ENCODE data around the gene HJURP.
"Not testable (repeated sequence)": the region's sequence is repeated elsewhere in the genome, so short reads cannot be mapped to it uniquely, and the experiment has no call there.

HJURP gene

DNA sequence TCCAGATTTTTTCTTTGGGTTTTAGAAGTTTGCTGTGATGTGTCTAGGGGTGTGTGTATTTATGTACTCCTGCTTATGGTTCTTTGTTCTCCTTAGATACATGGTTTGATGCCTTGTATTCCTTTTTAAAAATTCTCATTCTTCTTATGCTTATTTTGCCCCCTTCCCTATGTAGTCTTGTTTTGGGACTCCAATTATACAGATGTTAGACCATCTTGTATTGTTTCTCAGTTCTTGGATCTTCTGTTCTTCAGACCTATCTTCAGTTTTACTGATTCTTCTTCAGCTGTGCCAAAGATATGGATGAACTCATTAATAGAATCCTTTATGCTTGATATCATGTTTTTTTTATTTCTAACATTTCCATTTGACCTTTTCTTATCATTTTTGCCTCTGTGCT, 28.0 kb upstream of the HJURP start:
- Histone ChIP-seq H3K4me3 (IDR thresholded peaks at IDR 0.05; ENCODE audit: insufficient read depth, low read depth, low read length) (no peak overlapping the region), H3K4me1 (ENCODE audit: low read depth, poor library complexity, severe bottlenecking) (no peaks in the 10 kb centered on the region), H3K36me3 (ENCODE audit: insufficient read depth) (no peaks in the 10 kb centered on the region), H4K20me1 (ENCODE audit: insufficient read depth) (no peaks in the 10 kb centered on the region), H3K4me2 (no peak overlapping the region), H3K79me2 (ENCODE audit: insufficient read depth, low read depth) (no peaks in the 10 kb centered on the region), H3K27me3 (ENCODE audit: insufficient read depth, low read depth) (no peaks in the 10 kb centered on the region), H3K9ac (no peak overlapping the region), H3K27ac (no peak overlapping the region), H2AFZ (ENCODE audit: low read depth) (no peak overlapping the region)
- TF ChIP-seq, protein P1, sequence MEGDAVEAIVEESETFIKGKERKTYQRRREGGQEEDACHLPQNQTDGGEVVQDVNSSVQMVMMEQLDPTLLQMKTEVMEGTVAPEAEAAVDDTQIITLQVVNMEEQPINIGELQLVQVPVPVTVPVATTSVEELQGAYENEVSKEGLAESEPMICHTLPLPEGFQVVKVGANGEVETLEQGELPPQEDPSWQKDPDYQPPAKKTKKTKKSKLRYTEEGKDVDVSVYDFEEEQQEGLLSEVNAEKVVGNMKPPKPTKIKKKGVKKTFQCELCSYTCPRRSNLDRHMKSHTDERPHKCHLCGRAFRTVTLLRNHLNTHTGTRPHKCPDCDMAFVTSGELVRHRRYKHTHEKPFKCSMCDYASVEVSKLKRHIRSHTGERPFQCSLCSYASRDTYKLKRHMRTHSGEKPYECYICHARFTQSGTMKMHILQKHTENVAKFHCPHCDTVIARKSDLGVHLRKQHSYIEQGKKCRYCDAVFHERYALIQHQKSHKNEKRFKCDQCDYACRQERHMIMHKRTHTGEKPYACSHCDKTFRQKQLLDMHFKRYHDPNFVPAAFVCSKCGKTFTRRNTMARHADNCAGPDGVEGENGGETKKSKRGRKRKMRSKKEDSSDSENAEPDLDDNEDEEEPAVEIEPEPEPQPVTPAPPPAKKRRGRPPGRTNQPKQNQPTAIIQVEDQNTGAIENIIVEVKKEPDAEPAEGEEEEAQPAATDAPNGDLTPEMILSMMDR (conservative IDR thresholded peaks at IDR 0.05; ENCODE audit: low read depth, low read length), result no peak

DNA sequence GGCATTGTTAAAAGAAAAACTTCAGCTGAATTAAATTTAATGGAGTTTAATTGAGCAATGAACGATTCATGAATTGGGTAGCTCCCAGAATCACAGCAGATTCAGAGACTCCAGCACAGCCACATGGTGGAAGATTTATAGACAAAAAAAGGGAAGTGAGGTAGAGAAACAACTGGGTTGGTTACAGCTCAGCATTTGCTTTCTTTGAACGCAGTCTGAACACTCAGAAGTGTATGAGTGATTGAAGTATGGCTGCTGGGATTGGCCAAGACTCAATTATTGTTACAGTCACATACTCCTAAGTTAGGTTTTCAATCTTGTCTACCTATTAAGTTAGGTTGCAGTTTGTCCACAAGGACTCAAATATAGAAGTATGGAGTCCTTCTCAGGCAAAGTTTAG, 17.8 kb upstream of the HJURP start:
- not testable (repeated sequence) for H3K4me2 ChIP-seq; H3K4me3 ChIP-seq (IDR thresholded peaks at IDR 0.05; ENCODE audit: insufficient read depth, low read depth, low read length); H2AFZ ChIP-seq (ENCODE audit: low read depth); H3K9ac ChIP-seq; H4K20me1 ChIP-seq (ENCODE audit: insufficient read depth); H3K79me2 ChIP-seq (ENCODE audit: insufficient read depth, low read depth); H3K27me3 ChIP-seq (ENCODE audit: insufficient read depth, low read depth); H3K36me3 ChIP-seq (ENCODE audit: insufficient read depth); H3K27ac ChIP-seq; H3K4me1 ChIP-seq (ENCODE audit: low read depth, poor library complexity, severe bottlenecking)

DNA sequence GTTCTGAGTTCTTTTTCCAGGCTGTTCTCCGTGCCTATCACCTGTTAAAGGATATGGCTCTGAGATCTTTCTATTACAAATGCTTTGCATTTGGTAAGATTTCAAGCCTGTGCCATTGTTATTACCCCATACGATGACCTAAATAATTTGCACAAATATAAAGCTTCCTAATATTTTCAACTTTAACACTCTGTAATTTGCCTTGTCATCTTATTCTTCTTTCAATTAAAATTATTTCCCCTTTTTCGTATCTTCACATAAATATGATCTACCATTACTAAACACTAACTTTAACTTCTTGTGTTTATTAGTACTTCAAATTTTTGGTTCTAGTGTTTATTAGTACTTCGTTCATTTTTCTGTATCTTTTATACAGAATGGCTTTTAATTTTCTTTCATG, 17.1 kb upstream of the HJURP start:
- H3K4me1 ChIP-seq (ENCODE audit: low read depth, poor library complexity, severe bottlenecking), result no peaks in the 10 kb centered on the region
- no peaks in the 10 kb centered on the region for H3K79me2 ChIP-seq (ENCODE audit: insufficient read depth, low read depth)
- H3K27ac ChIP-seq, result no peak overlapping the region
- H3K36me3 ChIP-seq (ENCODE audit: insufficient read depth), result no peaks in the 10 kb centered on the region
- no peak overlapping the region for H3K9ac ChIP-seq
- H3K4me3 ChIP-seq (IDR thresholded peaks at IDR 0.05; ENCODE audit: insufficient read depth, low read depth, low read length), result no peak overlapping the region
- H3K4me2 ChIP-seq, result no peak overlapping the region
- H2AFZ ChIP-seq (ENCODE audit: low read depth), result no peak overlapping the region
- TF ChIP-seq, protein P1 (conservative IDR thresholded peaks at IDR 0.05; ENCODE audit: low read depth, low read length), result no peak
- H4K20me1 ChIP-seq (ENCODE audit: insufficient read depth), result no peaks in the 10 kb centered on the region
- H3K27me3 ChIP-seq (ENCODE audit: insufficient read depth, low read depth), result no peaks in the 10 kb centered on the region

DNA sequence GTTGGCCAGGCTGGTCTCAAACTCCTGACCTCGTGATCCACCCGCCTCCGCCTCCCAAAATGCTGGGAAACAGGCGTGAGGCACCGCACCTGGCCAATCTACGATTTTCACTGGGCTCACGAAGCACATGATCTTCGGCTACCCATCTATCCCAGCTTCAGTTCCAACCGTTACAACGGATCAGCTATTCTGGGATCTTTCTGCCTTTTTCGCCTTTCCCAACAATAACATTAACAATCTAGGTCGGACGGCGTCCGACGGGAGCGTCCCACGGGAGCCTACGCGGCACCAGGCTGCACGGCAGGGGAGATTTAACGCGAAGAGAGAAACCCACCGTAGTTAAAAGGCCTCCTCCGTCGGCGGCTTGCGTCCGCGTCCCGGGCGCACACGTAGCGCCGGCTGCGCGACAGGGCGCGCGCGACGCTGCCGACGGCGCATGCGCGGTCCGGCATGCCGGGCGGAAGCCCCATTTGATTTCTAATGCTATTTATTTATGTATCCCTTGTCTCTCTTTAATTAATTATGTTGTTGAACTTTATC, 13.7 kb upstream of the HJURP start, which contains the start of gene MSL3B:
Gene MSL3B (minus strand): TSS at position 394 of the 540 bp plus-strand sequence.
- Histone ChIP-seq H3K36me3 (ENCODE audit: insufficient read depth) (no peaks in the 10 kb centered on the region), H3K27ac (peak within 1 kb of the TSS; percentile 34; the same call in 1 of the 2 replicates), H3K4me3 (IDR thresholded peaks at IDR 0.05; ENCODE audit: insufficient read depth, low read depth, low read length) (peak within 1 kb of the TSS; percentile 79), H3K4me2 (peak within 1 kb of the TSS; percentile 87), H3K27me3 (ENCODE audit: insufficient read depth, low read depth) (no peaks in the 10 kb centered on the region), H3K9ac (peak within 1 kb of the TSS; percentile 47; the same call in 1 of the 2 replicates), H2AFZ (ENCODE audit: low read depth) (peak within 1 kb of the TSS; percentile 72), H3K79me2 (ENCODE audit: insufficient read depth, low read depth) (no peaks in the 10 kb centered on the region), H3K4me1 (ENCODE audit: low read depth, poor library complexity, severe bottlenecking) (no peaks in the 10 kb centered on the region), H4K20me1 (ENCODE audit: insufficient read depth) (no peaks in the 10 kb centered on the region)
- TF ChIP-seq, protein P1 (conservative IDR thresholded peaks at IDR 0.05; ENCODE audit: low read depth, low read length), result no peak

DNA sequence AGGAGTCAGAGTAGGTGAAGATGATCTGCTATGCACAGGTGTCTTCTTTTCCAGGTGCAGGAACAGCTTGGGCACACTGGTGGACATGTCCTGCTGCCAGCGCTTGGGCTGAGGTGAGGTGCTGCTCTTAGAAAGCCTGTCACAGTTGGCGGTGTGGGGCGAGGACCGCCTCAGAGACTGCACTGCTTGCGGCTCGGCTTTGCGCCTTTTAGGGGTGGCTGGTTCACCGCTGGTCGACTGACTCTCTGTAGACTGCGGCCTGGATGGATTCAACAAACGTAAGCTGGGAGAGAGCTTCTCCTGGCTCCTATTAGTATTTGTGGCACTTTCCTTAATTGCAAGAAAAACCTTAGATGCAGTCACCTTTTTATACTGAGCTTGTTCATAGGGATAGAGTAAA, 12.1 kb upstream of the HJURP start:
- no peaks in the 10 kb centered on the region for H3K4me1 ChIP-seq (ENCODE audit: low read depth, poor library complexity, severe bottlenecking)
- no peak overlapping the region for H2AFZ ChIP-seq (ENCODE audit: low read depth)
- H3K36me3 ChIP-seq (ENCODE audit: insufficient read depth), result no peaks in the 10 kb centered on the region
- TF ChIP-seq, protein P1 (conservative IDR thresholded peaks at IDR 0.05; ENCODE audit: low read depth, low read length), result no peak
- H3K4me3 ChIP-seq (IDR thresholded peaks at IDR 0.05; ENCODE audit: insufficient read depth, low read depth, low read length), result no peak overlapping the region
- H3K4me2 ChIP-seq, result no peak overlapping the region
- no peak overlapping the region for H3K9ac ChIP-seq
- H3K79me2 ChIP-seq (ENCODE audit: insufficient read depth, low read depth), result no peaks in the 10 kb centered on the region
- H3K27ac ChIP-seq, result no peak overlapping the region
- no peaks in the 10 kb centered on the region for H4K20me1 ChIP-seq (ENCODE audit: insufficient read depth)
- no peaks in the 10 kb centered on the region for H3K27me3 ChIP-seq (ENCODE audit: insufficient read depth, low read depth)

Data from KMS-11 (cell line).